ENCODE data around the gene AIG1.
"Not testable (repeated sequence)": the region's sequence is repeated elsewhere in the genome, so short reads cannot be mapped to it uniquely, and the experiment has no call there.

GRCh38 chr6:143307760-143308159 lies 247.1 kb downstream of the AIG1 start:
- TF ChIP-seq EP300, POLR2AphosphoS5 (IDR thresholded peaks at IDR 0.05): not testable (repeated sequence)
- TF ChIP-seq, protein P1, sequence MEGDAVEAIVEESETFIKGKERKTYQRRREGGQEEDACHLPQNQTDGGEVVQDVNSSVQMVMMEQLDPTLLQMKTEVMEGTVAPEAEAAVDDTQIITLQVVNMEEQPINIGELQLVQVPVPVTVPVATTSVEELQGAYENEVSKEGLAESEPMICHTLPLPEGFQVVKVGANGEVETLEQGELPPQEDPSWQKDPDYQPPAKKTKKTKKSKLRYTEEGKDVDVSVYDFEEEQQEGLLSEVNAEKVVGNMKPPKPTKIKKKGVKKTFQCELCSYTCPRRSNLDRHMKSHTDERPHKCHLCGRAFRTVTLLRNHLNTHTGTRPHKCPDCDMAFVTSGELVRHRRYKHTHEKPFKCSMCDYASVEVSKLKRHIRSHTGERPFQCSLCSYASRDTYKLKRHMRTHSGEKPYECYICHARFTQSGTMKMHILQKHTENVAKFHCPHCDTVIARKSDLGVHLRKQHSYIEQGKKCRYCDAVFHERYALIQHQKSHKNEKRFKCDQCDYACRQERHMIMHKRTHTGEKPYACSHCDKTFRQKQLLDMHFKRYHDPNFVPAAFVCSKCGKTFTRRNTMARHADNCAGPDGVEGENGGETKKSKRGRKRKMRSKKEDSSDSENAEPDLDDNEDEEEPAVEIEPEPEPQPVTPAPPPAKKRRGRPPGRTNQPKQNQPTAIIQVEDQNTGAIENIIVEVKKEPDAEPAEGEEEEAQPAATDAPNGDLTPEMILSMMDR (IDR thresholded peaks at IDR 0.05) = not testable (repeated sequence)
